A549 (cell line): ENCODE data around the gene GH2. TPM values are rescaled to one million over a fixed set of nuclear protein-coding genes. Genes with fewer than 3 reads are reported as not detected.

Source experiments
- BCL3 ChIP-seq: fragments of >200 bp; sonication (Bioruptor Twin); formaldehyde crosslinking; IDR thresholded peaks from 3 replicates; pipeline ENCODE4 v1.6.1; 2016
- CEBPB ChIP-seq, 2 experiments: fragments of >200 bp in 1 of 2; sonication (Bioruptor Twin) in 1 of 2; formaldehyde crosslinking in 1 of 2; IDR thresholded peaks; 2 replicates each; pipeline ENCODE4 v1.6.1; 2012 to 2016
- E2F6 ChIP-seq: IDR thresholded peaks from 2 replicates; pipeline ENCODE4 v1.6.1; 2012; ENCODE audit warnings: low read depth, borderline replicate concordance
- EP300 ChIP-seq, 2 experiments: fragments of >200 bp; sonication (Bioruptor Twin); formaldehyde crosslinking; IDR thresholded peaks; 2 replicates in 1 of 2; 3 replicates in 1 of 2; pipeline ENCODE4 v1.6.1; 2016 to 2017
- ESRRA ChIP-seq: fragments of 150-350 bp; IDR thresholded peaks from 2 replicates; pipeline ENCODE4 v1.6.1; 2014; ENCODE audit warnings: mild to moderate bottlenecking, low read length, borderline replicate concordance
- FOSB ChIP-seq: fragments of 250-450 bp; sonication (Bioruptor Pico); IDR thresholded peaks from 2 replicates; pipeline ENCODE4 v1.5.0; 2020; ENCODE audit warnings: mild to moderate bottlenecking, moderate library complexity
- FOSL2 ChIP-seq, 2 experiments: fragments of 450-650 bp in 1 of 2; fragments of >200 bp in 1 of 2; sonication (Bioruptor Twin) in 1 of 2; formaldehyde crosslinking; IDR thresholded peaks; 2 replicates each; pipeline versions ENCODE4 v1.5.0 to v1.6.1; 2016 to 2020; ENCODE audit warnings: mild to moderate bottlenecking in 1 of 2, moderate library complexity in 1 of 2
- GATA3 ChIP-seq: IDR thresholded peaks from 2 replicates; pipeline ENCODE4 v1.6.1; 2012; ENCODE audit warnings: borderline replicate concordance
- HOXB13 ChIP-seq: fragments of 250-450 bp; sonication (Bioruptor Pico); IDR thresholded peaks from 2 replicates; pipeline ENCODE4 v1.5.0; 2020; ENCODE audit warnings: low read depth, mild to moderate bottlenecking, moderate library complexity
- HOXB5 ChIP-seq: fragments of 250-450 bp; sonication (Bioruptor Pico); IDR thresholded peaks from 2 replicates; pipeline ENCODE4 v1.5.0; 2020; ENCODE audit warnings: mild to moderate bottlenecking, moderate library complexity
- KDM5A ChIP-seq: fragments of 200-600 bp; sonication (generic); IDR thresholded peaks from 2 replicates; pipeline ENCODE4 v1.6.1; 2016; ENCODE audit warnings: antibody characterized with exemption, mild to moderate bottlenecking
- MYC ChIP-seq: IDR thresholded peaks from 2 replicates; pipeline ENCODE4 v1.6.1; 2012; ENCODE audit warnings: mild to moderate bottlenecking, inconsistent platforms, low read length, improper control_type of control experiment, borderline replicate concordance
- NFE2L2 ChIP-seq: fragments of 150-350 bp; conservative IDR thresholded peaks from 2 replicates; pipeline ENCODE4 v1.6.1; 2014; ENCODE audit warnings: low read length
- NPAS2 ChIP-seq: fragments of 250-450 bp; sonication (Bioruptor Pico); IDR thresholded peaks from 2 replicates; pipeline ENCODE4 v1.8.0; 2022; ENCODE audit warnings: mild to moderate bottlenecking, moderate library complexity, borderline replicate concordance
- PBX3 ChIP-seq: IDR thresholded peaks from 2 replicates; pipeline ENCODE4 v1.6.1; 2012
- PHF8 ChIP-seq: fragments of 200-600 bp; sonication (generic); IDR thresholded peaks from 2 replicates; pipeline ENCODE4 v1.6.1; 2016; ENCODE audit warnings: low read depth, mild to moderate bottlenecking, antibody characterized with exemption, moderate library complexity, borderline replicate concordance
- POLR2A ChIP-seq: IDR thresholded peaks from 2 replicates; pipeline ENCODE4 v1.6.1; 2012; ENCODE audit warnings: mild to moderate bottlenecking, low read length
- REST ChIP-seq: fragments of 200-600 bp; sonication (generic); IDR thresholded peaks from 2 replicates; pipeline ENCODE4 v1.6.1; 2016; ENCODE audit warnings: antibody characterized with exemption, mild to moderate bottlenecking, moderate library complexity
- RFX5 ChIP-seq: fragments of 450-650 bp; IDR thresholded peaks from 2 replicates; pipeline ENCODE4 v1.7.1; 2014; ENCODE audit warnings: antibody characterized with exemption, mild to moderate bottlenecking, moderate library complexity
- SMC3 ChIP-seq: fragments of >200 bp; sonication (Bioruptor Twin); formaldehyde crosslinking; IDR thresholded peaks from 3 replicates; pipeline ENCODE4 v1.6.1; 2018; ENCODE audit warnings: inconsistent platforms
- TFCP2L1 ChIP-seq: fragments of 250-450 bp; sonication (Bioruptor Pico); IDR thresholded peaks from 2 replicates; pipeline ENCODE4 v1.5.0; 2021; ENCODE audit warnings: mild to moderate bottlenecking
- TP53 ChIP-seq: fragments of 250-450 bp; sonication (Bioruptor Pico); IDR thresholded peaks from 2 replicates; pipeline ENCODE4 v1.5.0; 2021; ENCODE audit warnings: mild to moderate bottlenecking, moderate library complexity
- polyA plus RNA-seq, 4 experiments: library from polyadenylated mRNA; depleted of rRNA in 3 of 4; stranded (reverse); fragments of >200 nt; fragmentation: RNase III in 1 of 4; extraction: RNeasy Plus Mini Kit Qiagen cat#74134 plus additional on column Dnase treatment in 1 of 4; gene quantifications; 2 replicates in 3 of 4; 3 replicates in 1 of 4; pipeline ENCODE4 v1.2.3, GENCODE V29; 2011 to 2017
- TF ChIP-seq, protein P1 (sequence below): fragments of 250-450 bp; sonication (Bioruptor Pico); IDR thresholded peaks from 2 replicates; pipeline ENCODE4 v1.5.0; 2020; ENCODE audit warnings: low read depth, mild to moderate bottlenecking, moderate library complexity

The GH2 gene
- polyA plus RNA-seq, 2 of the 4 experiments (the other 2 are of a cell fraction): not detected

DNA sequence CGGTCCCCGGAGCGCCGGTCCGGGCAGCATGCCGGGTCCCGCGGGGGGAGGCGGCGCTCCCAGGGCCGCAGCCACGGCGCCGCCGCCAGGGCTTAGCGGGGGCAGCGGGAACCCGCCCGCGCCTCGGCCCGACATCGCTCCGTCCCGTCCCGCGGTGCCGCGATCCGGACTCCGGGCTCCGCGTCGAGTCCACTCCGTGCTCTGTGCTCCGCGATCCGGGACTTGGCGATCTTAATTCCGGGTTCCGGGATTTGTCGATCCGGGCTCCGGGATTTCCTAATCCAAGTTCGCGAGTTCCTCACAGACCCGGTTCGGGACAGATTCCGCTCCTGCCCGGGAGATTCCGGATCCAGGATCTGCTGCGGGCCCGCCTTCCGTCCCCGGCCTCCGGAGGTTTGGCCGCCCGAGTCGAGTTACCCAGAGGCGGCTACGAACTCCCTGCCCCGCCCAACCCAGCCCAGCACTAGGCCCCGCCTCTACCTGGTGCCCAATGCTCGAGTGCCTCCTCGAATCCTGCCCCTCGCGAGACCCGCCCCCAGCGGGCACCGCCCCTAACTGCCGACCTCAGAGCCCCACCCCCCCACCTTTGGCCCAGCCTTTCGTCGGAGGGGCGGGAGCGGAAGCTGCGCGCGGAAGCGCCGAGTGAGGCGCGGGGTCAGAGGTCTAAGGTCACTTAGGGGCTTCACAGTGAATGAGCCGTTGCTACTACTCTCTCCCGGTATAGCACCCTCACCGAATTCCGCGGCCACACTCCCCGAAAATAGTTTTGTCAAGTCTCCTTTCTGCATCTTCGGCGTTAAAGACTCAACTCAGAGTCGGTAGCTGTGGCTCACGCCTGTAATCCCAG lies 39.0 kb downstream of the GH2 start, which contains the start of gene SMARCD2 (continued):
- peak; percentile 90 for TF ChIP-seq REST
- peak; percentile 57 for TF ChIP-seq E2F6
- no peak for TF ChIP-seq NFE2L2
- TF ChIP-seq ESRRA: peak; percentile 51; the same call in 1 of the 2 replicates
- TF ChIP-seq NPAS2 (CRISPR knock-in tag): no peak
- TF ChIP-seq TFCP2L1: peak; percentile 89
- no peak for TF ChIP-seq FOSL2 (IDR thresholded peaks at IDR 0.05)
- TF ChIP-seq FOSL2 (CRISPR knock-in tag; IDR thresholded peaks at IDR 0.05): peak; percentile 71
- TF ChIP-seq KDM5A: no peak
- peak in 1 of 2 experiments; percentile 65; a peak in 2 of 4 replicates for TF ChIP-seq CEBPB (IDR thresholded peaks at IDR 0.05)
- peak; percentile 25; the same call in 1 of the 2 replicates for TF ChIP-seq PBX3
- no peak for TF ChIP-seq TP53
- TF ChIP-seq, protein P1, sequence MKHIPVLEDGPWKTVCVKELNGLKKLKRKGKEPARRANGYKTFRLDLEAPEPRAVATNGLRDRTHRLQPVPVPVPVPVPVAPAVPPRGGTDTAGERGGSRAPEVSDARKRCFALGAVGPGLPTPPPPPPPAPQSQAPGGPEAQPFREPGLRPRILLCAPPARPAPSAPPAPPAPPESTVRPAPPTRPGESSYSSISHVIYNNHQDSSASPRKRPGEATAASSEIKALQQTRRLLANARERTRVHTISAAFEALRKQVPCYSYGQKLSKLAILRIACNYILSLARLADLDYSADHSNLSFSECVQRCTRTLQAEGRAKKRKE (CRISPR knock-in tag): no peak
- peak; percentile 36; the same call in 1 of the 2 replicates for TF ChIP-seq POLR2A
- peak; percentile 93 for TF ChIP-seq MYC
- TF ChIP-seq FOSB: no peak
- TF ChIP-seq EP300 (IDR thresholded peaks at IDR 0.05): peak in 1 of 2 experiments; percentile 18; a peak in 1 of 5 replicates
- TF ChIP-seq GATA3: peak; percentile 41
- TF ChIP-seq BCL3: peak; percentile 63; the same call in 1 of the 3 replicates
- peak; percentile 94 for TF ChIP-seq RFX5
- peak; percentile 88; the same call in 1 of the 2 replicates for TF ChIP-seq HOXB5 (CRISPR knock-in tag)
- peak; percentile 41; the same call in 1 of the 2 replicates for TF ChIP-seq PHF8
- TF ChIP-seq HOXB13 (CRISPR knock-in tag): no peak
- peak; percentile 12; the same call in 1 of the 3 replicates for TF ChIP-seq SMC3
